Stimulated activated naive CD4-positive, alpha-beta T cell treated with Interleukin-2 at 50 U/mL for 16 hours (primary cell): ENCODE measurements around the gene ADGB.

ENCODE experiments used
- DNase-seq: peaks from one replicate; lab custom pipeline; 2025; lab: John Stamatoyannopoulos, UW

The ADGB gene

DNA sequence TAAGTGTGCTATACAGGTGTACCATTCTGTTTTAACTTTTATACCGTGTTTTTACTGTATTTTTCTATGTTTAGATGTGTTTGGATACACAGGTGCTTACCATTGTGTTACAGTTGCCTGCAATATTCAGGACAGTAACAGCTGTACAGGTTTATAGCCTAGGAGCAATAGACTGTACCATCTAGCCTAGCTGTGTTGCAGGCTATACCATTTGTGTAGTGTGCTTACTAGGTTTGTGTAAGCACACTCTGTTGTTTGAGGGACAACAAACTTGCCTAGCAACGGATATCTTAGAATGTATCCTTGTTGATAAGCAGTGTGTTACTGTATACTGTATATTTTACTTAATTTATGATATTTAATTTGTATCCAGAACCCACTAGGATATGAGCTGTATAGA lies 35.2 kb downstream of the ADGB start:
- DNase-seq: no peak

DNA sequence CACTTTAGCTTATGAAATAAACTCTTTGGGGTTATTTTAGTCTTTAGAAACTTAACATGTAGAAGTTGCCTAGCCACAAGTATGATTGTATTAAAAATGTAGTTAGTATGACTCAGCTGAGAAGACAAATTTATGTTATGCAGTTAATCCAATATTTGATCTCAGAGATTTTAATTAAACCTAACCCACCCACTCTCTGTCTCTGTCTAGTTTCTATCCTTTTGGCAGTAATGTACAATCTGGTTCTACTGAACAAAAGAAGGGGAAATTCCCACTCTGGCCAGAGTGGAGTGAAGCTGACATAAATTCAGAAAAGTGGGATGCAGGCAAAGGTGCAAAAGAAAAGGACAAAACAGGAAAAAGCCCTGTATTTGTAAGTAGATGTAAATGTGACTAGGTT lies 36.4 kb downstream of the ADGB start:
- DNase-seq: no peak

DNA sequence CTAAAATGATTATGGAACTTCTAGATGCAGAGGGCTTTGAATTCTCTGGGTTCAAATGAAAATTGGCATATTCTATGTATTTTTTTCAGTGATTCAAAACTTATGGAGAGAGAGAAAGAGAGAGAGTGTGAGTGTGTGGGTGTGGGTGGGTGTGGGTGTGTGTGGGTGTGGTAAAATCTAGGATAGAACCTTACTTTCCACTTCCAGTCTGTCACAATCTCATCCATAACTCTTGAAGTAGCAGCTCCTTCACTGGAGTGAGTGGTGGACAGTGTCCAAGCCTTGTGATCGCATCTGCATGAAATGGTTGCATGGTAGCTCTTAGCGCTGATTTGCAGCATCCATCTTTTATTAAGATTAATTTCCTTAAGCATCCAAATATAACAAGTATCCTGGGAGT lies 37.7 kb downstream of the ADGB start:
- DNase-seq: no peak

DNA sequence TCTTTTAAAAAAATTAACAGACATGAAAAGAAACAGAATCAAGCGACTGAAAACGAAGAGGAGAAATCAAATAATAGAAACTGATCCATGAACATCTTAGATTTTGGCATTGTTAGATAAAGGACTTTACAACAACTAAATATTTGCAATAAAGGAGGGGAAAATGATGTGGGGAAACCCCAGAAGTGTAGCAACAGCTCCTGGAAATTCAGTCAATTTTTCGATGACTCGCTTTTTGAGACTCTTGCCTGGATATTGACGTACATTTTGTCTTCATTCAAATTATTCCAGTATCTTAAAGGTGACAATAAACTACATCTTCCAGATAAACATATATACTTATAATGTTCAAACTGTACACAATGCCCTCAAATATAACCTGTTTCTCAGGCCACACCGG lies 44.1 kb downstream of the ADGB start:
- no peak for DNase-seq

DNA sequence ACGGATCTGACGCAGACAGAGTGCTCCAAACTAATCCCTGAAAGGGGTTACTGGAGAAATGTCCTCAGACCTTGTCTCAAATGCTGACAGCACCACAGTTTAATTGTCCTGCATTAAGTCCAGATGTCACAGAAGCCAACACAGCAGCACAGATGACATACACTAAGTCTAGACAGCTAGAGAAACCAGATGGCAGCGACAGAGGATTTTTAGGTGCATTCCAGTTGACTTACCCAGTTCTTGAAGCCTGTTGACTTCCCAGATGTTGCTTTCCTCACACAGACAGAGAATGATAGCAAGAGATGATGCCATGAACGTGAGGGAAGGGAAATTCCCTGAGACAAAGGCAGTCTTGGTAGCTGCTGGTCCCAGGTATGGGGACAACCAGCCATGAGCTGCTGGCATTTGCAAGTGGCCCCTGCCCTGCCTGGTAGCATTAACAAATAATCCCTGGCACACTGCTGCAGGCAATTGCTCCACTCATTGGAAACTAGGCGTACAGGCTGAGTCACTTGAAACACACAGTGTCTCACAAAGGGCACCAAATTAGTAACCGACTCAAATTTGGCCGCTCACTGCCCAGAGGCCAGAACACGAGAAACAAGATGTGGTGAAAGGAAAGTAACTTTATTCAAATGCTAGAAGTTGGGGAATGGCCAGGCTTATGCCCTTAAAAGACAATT lies 52.2 kb downstream of the ADGB start:
- no peak for DNase-seq

DNA sequence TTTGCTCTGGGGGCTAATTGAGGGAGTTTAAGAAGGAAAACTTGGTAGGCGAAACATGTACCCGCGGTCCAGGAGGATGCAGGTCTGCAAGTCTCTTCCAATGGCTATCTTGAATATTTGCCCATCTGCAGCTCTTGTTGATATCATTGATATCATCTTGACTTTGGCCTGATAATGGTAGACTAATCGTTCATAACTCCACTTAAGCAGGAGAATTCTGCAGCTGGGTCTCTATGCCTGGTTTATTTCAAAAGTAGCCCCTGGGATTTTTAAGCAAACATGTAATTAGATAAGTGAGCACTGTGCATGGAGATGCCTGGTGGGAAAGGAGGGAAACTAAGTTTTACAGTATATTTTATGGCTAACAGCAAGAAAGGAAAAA lies 52.7 kb downstream of the ADGB start:
- no peak for DNase-seq

DNA sequence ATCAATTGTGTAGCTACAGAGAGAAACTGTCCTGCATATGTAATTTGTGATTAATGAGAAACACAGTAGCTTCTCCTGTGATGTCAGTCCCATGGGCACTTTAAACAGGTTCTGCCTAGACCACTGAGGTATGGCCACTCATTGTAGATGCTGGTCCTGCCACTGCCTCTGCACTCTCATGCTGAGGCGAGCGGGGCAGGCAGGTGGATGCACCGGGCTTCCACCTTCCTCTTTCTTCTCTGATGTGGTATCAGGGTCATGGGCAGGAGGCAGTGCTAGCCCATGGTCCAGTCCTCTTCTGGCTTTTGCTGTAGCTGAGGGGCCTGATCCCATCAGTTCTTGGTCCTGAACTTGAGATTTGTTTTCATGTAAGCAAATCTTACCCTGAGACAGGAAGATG lies 58.7 kb downstream of the ADGB start:
- DNase-seq: no peak

DNA sequence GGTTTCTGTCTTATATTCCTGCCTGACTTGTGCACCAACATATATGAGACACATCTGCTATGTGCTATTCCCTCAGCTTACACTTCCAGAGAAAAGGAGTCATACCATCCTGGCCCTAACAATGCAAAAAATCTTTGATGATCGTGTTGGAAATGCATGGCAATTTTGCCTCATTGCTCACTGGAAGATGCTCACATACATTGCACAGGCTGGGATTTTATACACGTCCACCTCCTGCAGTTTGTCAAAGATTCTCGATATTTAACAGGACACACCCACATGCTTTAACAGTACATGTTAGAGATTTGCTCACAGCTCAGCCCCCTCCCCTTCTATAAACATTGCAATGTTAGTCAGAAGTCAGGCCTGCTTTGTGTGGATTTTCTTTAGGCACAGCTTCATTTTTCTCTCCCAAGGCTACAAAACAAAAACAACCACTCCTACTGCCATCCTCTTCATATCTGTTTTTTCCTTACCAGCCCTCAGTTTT lies 66.1 kb downstream of the ADGB start:
- DNase-seq: no peak

DNA sequence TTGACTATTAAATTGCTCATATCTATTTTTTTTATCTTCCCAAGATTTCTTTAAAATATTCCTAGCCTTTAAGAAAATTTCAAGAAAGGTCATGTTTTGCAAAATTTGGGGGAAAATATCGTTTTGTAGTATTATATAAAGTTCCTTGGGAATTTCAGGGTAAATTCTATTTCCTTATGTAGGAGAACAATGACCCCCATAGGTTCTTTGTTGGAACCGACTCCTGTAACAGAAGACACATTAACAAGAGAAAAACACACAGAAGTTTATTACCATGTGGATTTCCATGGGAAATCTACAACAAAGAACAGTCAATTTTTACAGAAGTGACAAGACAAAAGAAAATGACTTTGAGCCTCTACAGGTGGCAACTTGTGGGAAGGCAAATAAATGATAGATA lies 68.1 kb downstream of the ADGB start:
- no peak for DNase-seq

DNA sequence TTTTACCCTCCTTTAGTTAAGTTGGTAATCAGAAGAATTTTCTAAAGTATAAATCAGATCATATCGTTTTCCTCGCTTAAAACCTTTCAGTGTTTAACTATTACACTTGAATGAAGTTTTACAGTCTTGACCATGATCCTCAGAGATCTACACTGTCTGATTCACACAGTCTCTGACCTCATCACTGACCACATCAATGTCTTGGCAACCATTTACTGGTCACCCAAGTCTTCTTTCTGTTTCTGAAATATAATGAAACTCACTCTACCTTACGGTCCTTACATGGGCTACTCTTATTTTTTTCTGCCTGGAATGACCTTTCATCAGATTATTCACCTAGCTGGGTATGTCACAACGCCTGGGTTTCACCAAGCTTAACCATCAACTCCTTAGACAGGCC lies 71.4 kb downstream of the ADGB start:
- DNase-seq: no peak

DNA sequence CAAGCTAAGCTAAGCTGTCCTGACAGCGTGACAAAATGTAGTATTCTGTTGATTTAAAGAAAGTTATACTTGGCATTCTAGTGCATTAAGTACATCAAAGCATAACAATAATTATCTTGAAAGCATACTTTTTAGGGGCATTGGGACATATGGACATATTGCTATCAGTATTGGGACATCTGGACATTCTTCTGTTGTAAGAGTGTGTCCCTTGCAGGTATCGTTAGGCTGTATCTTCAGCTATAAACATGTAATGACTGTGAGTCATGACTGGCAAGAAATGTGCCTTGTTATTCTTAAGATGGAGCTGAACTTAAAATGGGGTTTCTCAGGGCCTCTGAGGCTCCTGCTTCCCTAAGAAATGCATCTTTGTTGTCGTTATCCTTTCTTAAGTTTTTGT lies 74.3 kb downstream of the ADGB start:
- DNase-seq: no peak

DNA sequence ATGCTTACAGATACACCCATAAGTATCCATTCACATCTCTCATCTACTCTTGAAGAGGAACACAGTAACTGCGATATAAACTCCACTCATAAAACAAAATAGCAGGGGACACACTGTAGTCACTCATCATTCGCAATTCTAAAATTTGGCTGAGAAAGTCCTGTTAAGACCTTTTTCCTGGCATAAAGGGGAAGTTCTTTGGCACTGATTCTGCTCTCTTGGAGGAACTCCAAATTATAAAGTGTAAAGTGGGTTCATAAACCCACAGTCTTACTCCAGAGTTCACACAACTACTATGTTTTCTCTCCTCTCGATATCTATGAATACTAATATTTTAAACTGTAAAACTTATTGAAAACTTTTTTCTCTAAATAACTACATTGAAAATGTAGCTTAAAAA lies 80.6 kb downstream of the ADGB start:
- no peak for DNase-seq

DNA sequence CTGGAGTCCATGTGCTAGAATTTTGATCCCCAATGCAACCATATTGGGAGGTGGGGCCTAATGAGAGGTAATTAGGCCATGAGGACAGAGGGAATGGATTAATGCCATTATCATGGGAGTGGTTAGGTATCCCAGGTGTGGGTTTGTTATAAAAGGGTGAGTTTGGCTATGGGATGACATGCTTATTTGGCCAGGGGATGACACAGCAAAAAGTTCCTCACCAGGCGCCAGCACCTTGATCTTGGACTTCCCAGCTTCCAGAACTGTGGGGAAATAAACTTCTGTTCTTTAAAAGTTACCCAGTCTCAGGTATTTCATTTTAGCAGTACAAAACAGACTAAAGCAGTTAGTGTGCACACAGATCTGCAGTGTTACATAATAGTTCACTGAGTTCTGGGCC lies 84.1 kb downstream of the ADGB start:
- DNase-seq: no peak

DNA sequence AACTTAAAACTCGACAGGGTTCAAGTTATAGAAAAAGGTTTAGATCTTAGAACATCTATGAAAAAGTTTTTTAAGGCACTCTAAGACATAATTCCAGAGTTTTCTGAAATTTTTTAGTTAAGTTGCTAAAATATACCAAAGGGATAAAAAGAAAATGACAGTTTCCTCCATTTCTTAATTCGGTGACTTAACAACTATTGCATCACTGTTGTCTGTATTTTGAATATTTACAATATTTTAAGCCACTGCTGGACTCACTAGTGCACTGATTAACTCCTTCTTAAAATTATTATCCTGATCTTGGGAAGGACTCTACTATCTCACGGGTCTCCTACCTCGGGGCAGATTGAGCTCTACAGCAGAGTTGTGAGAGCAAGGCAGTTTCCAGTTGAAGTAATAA lies 91.0 kb downstream of the ADGB start:
- DNase-seq: no peak

DNA sequence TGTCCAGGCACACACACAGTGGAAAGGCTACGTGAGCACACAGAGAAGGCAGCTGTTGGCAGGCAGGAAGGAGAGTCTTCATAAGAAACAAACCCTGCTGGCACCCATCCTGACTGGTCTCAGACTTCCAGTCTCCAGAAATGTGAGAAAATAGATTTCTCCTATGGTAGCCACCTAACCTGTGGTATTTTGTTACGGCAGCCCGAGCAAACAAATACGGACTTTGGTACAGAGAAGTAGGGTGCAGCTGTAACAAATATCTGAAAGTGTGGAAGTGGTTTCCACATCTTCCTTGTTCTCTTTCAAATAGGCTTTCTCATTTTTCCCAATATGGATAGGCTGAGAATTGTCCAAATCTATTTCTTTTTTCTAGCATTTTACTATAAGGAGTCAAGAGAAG lies 94.6 kb downstream of the ADGB start:
- DNase-seq: no peak

DNA sequence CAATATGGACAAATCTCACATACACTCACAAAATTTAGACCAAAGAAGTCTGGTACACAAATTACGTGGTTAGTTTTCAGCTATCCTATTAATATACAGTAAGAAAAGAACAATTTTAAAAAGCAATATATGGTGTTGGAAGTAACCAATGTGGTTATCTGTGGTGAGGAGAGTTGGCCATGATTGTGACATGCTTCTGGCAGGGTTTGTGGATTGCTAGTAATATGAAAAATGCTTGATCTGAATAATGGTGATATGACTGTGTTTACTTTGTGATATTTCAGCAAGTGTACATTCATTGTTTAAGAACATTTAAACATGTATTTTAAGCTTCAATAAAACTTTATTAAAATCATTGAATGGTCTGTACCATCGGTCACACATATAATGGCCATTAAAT lies 99.1 kb downstream of the ADGB start:
- DNase-seq: no peak

DNA sequence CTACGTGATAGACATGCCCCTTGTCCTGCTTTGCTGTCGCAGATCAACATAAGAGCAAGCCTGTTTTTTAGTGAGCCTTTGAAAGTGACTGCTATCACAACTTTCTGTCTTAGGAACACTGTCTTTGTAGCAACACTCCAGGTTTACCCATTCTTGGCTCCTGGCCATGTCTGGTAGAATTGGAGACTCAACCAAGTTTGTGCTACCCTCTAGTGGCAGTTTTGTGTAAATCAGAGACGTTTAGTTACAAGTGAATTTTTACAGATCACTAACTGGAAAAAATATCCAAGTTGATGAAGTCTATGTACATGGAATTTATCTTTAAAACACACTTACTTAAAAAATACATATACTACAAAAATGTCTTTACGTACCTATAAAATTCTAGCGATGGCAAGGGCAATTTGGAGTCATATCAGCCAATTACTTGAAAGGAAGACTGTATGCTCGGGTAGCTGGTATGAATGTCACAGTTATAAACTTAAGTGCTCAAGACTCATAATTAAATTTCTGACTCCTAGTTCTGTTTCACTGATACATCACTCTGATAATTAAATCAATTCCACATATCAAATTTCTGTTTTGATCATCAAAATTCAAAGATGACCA lies 101.4 kb downstream of the ADGB start:
- no peak for DNase-seq

DNA sequence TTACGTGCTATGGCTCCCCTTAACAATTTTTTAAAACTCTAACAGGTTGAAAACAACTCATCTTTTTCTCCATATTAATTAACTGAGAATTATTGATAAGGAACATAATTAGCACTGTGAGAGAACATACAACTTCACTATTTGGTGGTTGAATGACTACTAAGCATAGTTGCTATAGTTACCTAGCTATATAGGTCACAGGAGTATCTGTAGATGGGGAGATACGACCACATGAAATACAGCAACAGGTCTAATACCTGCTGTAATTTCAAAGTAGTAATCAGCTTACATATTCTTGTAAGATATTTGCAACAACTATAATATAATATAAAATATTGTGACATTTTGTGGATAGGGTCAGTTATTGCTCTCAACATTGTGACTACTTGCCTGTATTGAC lies 102.9 kb downstream of the ADGB start:
- DNase-seq: no peak

DNA sequence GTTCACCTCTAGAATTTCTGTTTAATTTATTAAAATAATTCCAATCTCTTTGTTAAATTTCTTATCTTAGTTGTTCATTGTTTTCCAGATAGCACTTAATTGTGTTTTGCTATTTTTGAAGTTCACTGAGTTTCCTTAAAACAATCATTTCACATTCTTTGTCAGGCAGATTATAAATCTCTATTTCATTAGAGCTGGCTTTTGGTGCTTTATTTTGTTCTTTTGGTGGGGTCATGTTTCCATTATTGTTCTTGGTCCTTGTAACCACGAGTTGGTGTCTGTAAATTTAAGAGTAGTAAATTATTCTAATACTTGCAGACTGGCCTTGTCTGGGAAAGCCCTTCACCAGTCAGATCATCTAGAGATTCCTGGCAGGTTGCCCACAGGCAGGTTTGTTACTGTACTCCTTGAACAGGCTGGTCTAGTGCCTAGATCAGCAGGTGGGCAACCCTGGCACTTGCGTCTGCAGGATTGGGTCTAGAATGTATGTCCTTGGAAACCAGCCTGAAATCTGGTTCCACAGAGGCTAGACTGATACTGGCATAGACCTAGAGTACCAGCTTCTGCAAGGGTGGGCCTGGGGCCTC lies 110.4 kb downstream of the ADGB start:
- DNase-seq: no peak

DNA sequence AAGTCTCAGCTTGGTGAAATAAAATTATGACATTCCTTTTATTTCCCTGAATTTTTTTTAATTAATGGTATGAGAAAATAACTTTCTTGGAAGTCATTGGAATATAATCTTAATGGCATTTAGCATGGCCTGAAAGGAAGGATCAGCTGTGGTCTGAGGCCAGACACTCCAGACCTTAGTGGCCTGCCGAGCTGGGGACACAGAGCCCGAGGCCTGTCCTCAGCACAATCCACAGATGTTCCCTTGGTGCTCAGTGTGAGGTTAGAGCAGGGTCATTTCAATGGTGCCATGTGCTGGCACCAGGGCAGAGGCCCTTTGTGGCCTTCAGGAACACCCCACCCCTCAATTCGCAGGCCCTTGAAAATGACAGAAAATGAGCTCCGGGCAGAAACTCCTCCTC lies 120.6 kb downstream of the ADGB start:
- DNase-seq: no peak

DNA sequence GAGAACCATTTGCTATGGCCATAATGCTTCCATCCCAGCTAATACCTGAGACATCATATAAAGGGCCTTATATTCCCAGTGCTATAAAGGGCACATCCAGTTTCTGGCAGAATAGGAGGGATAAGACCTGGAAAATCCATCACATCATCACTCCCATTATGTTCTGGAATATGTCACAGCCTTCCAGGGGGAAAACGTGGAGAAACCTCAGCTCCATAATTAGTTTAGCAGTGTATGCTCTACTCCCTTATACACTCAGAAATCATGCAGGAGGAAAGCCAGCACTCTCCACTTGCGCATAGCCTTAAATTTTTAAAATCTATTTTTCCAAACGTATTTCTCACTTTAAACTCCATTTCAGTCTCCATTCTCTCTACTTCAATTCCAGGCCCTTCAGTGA lies 140.9 kb downstream of the ADGB start:
- DNase-seq: no peak

DNA sequence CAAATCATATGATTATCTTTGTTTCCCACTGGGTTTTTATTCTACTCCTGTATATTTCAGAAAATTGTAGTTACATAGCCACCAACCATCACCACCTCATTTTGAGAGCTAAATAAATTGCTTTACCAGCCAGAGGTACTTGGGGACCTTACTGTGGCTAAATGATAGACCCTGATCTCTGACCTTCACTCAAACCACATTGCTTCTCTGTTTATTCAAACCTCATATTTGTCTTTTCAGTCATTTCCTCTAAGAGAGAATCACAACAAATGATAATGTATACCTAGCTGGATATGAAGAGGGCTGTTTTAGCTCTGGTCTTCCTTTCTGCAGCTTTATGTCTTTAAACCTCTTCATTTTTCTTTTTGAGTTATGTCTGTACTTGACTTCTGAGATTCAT lies 142.8 kb downstream of the ADGB start:
- DNase-seq: no peak

DNA sequence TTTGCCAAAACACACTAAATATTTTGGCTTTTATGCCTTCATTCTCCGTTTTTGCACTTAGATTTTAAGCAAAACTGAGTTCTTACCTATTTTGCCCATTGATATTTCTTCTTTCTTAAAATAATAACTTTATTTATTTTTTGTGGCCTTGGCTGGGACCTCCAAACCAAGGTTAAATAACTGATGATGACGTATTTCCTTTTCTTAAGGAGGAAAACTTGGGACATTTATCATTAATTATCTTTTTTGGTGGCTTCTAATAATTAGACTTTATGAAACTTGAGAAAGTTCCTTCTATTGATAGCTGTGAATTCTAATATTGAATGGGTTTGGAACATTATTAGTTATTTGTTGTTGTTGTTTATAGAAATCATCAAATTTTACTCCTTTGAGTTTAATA lies 154.5 kb downstream of the ADGB start:
- no peak for DNase-seq

DNA sequence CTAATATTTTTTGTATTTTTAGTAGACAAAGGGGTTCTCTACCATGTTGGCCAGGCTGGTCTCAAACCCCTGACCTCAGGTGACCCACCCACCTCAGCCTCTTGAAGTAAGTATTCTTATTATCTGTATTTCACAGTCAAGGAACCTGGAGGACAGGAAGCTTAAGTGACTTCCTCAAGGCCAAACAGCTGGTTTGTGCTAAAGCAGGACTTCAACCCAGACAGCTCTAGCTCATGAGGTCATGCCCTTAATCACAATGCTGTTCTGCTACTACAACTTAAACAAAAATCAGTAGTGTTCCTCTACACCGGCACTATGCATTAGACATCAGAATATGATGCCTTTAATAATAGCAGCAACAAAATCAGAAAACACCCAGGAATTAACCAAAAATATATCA lies 168.9 kb downstream of the ADGB start:
- no peak for DNase-seq
